Type B pancreatic cell (in vitro differentiated cells): ENCODE measurements around the gene EPHA4. TPM values are rescaled to one million over a fixed set of nuclear protein-coding genes. Genes with fewer than 3 reads are reported as not detected.

Experiments
- DNase-seq: peaks from one replicate; pipeline ENCODE4 v3.0.0; 2021; ENCODE audit warnings: mixed read lengths; ENCODE audit not compliant: unreplicated experiment; ENCODE audit errors: extremely low spot score
- H3K27ac Mint-ChIP-seq: 2 replicates; pipeline ENCODE4 v1.8.0; 2021; ENCODE audit warnings: mild to moderate bottlenecking, mixed read lengths
- H3K27me3 Mint-ChIP-seq: 2 replicates; pipeline ENCODE4 v1.8.0; 2021; ENCODE audit warnings: mixed read lengths
- H3K36me3 Mint-ChIP-seq: 2 replicates; pipeline ENCODE4 v1.8.0; 2021; ENCODE audit warnings: mixed read lengths
- H3K4me1 Mint-ChIP-seq: one replicate; pipeline ENCODE4 v1.8.0; 2021; ENCODE audit warnings: mixed read lengths; ENCODE audit not compliant: unreplicated experiment
- H3K4me3 Mint-ChIP-seq: 2 replicates; pipeline ENCODE4 v1.8.0; 2021; ENCODE audit warnings: mild to moderate bottlenecking, mixed read lengths
- H3K9me3 Mint-ChIP-seq: 2 replicates; pipeline ENCODE4 v1.8.0; 2021; ENCODE audit warnings: mixed read lengths
- total RNA-seq: library from RNA; stranded (reverse); gene quantifications from 2 replicates; pipeline ENCODE4 v1.2.1, GENCODE V29; 2021; ENCODE audit warnings: low replicate concordance
- TF ChIP-seq, protein P1 (sequence below): fragments of 200-600 bp; sonication (generic); conservative IDR thresholded peaks from 2 replicates; pipeline ENCODE4 v1.5.0; 2021; ENCODE audit warnings: antibody characterized with exemption, mild to moderate bottlenecking

The EPHA4 gene
- total RNA-seq, 1 donor from 2014 or later, result 78.3 TPM

- Mint-ChIP-seq H3K9me3 (no peaks in the 10 kb centered on the region), H3K36me3 (peaks cover 12% of the 10 kb centered on the region), H3K27ac (no peak overlapping the region), H3K4me1 (peaks cover 37% of the 10 kb centered on the region), H3K4me3 (no peak overlapping the region), H3K27me3 (peaks cover 3% of the 10 kb centered on the region)
- TF ChIP-seq, protein P1, sequence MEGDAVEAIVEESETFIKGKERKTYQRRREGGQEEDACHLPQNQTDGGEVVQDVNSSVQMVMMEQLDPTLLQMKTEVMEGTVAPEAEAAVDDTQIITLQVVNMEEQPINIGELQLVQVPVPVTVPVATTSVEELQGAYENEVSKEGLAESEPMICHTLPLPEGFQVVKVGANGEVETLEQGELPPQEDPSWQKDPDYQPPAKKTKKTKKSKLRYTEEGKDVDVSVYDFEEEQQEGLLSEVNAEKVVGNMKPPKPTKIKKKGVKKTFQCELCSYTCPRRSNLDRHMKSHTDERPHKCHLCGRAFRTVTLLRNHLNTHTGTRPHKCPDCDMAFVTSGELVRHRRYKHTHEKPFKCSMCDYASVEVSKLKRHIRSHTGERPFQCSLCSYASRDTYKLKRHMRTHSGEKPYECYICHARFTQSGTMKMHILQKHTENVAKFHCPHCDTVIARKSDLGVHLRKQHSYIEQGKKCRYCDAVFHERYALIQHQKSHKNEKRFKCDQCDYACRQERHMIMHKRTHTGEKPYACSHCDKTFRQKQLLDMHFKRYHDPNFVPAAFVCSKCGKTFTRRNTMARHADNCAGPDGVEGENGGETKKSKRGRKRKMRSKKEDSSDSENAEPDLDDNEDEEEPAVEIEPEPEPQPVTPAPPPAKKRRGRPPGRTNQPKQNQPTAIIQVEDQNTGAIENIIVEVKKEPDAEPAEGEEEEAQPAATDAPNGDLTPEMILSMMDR, result no peak
- DNase-seq, result no peak
These were observed 67.2 kb downstream of the EPHA4 start for GRCh38 chr2:221504905-221505304.

GRCh38 chr2:221503965-221504364 lies 68.1 kb downstream of the EPHA4 start:
- H3K36me3 Mint-ChIP-seq, result peaks cover 12% of the 10 kb centered on the region
- H3K27ac Mint-ChIP-seq, result no peak overlapping the region
- H3K4me3 Mint-ChIP-seq, result no peak overlapping the region
- H3K4me1 Mint-ChIP-seq, result peaks cover 37% of the 10 kb centered on the region
- H3K9me3 Mint-ChIP-seq, result no peaks in the 10 kb centered on the region
- TF ChIP-seq, protein P1, result no peak
- H3K27me3 Mint-ChIP-seq, result peaks cover 3% of the 10 kb centered on the region
- no peak for DNase-seq

DNA sequence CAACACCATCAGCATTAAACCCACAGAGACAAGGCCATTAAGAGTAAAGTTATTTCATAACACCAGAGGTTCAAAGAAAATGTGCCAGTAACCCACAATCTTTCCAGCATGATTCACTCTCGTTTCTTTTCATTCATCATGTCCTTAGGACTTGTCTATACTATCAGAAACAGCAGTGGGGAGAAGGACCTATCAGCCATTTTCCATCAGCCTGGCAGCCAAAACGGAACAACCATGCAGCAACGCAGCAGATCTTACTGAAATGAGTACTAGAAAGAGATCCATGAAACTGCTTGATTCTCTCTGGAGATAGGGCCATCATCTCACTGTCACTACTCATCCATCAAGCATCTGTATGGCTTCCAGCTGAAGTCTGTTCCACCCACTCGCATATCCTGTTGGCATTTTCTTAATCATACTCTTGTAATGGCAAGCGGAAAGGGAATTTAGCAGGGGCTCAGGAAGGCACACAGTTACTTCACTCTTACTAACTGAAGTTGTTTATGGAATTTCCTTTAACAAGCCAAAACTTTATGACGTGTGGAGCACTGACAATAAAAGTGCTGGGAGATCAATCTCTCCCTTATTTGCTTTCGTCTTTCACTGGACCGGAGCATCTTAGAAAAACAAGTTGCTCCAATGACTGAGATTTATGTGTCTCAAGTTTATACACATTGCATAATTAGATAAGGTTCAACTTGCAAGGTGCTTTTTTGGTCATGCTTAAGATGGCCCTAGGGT lies 69.7 kb downstream of the EPHA4 start:
- peaks cover 3% of the 10 kb centered on the region for H3K27me3 Mint-ChIP-seq
- TF ChIP-seq, protein P1, result no peak
- peaks cover 19% of the 10 kb centered on the region for H3K36me3 Mint-ChIP-seq
- H3K9me3 Mint-ChIP-seq, result no peaks in the 10 kb centered on the region
- H3K4me3 Mint-ChIP-seq, result peak overlapping the region; percentile 32
- H3K27ac Mint-ChIP-seq, result peak overlapping the region; percentile 49
- peaks cover 37% of the 10 kb centered on the region for H3K4me1 Mint-ChIP-seq
- no peak for DNase-seq

GRCh38 chr2:221501883-221502269 lies 70.2 kb downstream of the EPHA4 start:
- peaks cover 37% of the 10 kb centered on the region for H3K4me1 Mint-ChIP-seq
- DNase-seq, result no peak
- TF ChIP-seq, protein P1, result no peak
- no peaks in the 10 kb centered on the region for H3K9me3 Mint-ChIP-seq
- peak overlapping the region; percentile 49 for H3K27ac Mint-ChIP-seq
- H3K36me3 Mint-ChIP-seq, result peaks cover 23% of the 10 kb centered on the region
- peak overlapping the region; percentile 32 for H3K4me3 Mint-ChIP-seq
- peaks cover 3% of the 10 kb centered on the region for H3K27me3 Mint-ChIP-seq

- peaks cover 37% of the 10 kb centered on the region for H3K4me1 Mint-ChIP-seq
- peaks cover 3% of the 10 kb centered on the region for H3K27me3 Mint-ChIP-seq
- H3K4me3 Mint-ChIP-seq, result peak overlapping the region; percentile 53
- TF ChIP-seq, protein P1, result no peak
- no peak for DNase-seq
- H3K9me3 Mint-ChIP-seq, result no peaks in the 10 kb centered on the region
- H3K36me3 Mint-ChIP-seq, result peaks cover 24% of the 10 kb centered on the region
- peak overlapping the region; percentile 43 for H3K27ac Mint-ChIP-seq
These were observed 70.8 kb downstream of the EPHA4 start for GRCh38 chr2:221501210-221501882.
